NCI-H1048 (cell line): ENCODE measurements around the gene C9orf153.

Experiments
- DNase-seq: peaks from one replicate; lab custom pipeline; 2025; lab: John Stamatoyannopoulos, UW

C9orf153 gene

GRCh38 chr9:86259557-86259956 lies at the start of gene C9orf153:
Gene C9orf153, minus strand, starts transcription at chr9:86259657. Its CDS starts 30,054 bp downstream, at chr9:86229603.
- no peak for DNase-seq

GRCh38 chr9:86308687-86309086 lies 49.2 kb upstream of the C9orf153 start:
- DNase-seq, result no peak

- DNase-seq, result no peak
Measured at GRCh38 chr9:86304236-86304730, 44.8 kb upstream of the C9orf153 start.

- DNase-seq, result no peak
Measured at GRCh38 chr9:86303316-86303975, 44.0 kb upstream of the C9orf153 start.

GRCh38 chr9:86301686-86302085 lies 42.2 kb upstream of the C9orf153 start:
- DNase-seq, result no peak

- DNase-seq, result no peak
Measured at GRCh38 chr9:86300701-86301100, 41.2 kb upstream of the C9orf153 start.

GRCh38 chr9:86298873-86299272 lies 39.4 kb upstream of the C9orf153 start:
- DNase-seq, result no peak

GRCh38 chr9:86290341-86290740 lies 30.9 kb upstream of the C9orf153 start:
- DNase-seq, result peak; percentile 40

GRCh38 chr9:86288499-86289198 lies 29.2 kb upstream of the C9orf153 start:
- DNase-seq, result no peak

GRCh38 chr9:86287013-86287412 lies 27.6 kb upstream of the C9orf153 start:
- DNase-seq, result no peak

- DNase-seq, result no peak
Measured at GRCh38 chr9:86286278-86286677, 26.8 kb upstream of the C9orf153 start.

GRCh38 chr9:86285261-86285660 lies 25.8 kb upstream of the C9orf153 start:
- no peak for DNase-seq

- no peak for DNase-seq
Measured at GRCh38 chr9:86282979-86283535, 23.6 kb upstream of the C9orf153 start.

GRCh38 chr9:86282077-86282978 lies 22.9 kb upstream of the C9orf153 start, which contains the start of gene ISCA1:
Gene ISCA1, minus strand, starts transcription at chr9:86282538. Its CDS starts 80 bp downstream, at chr9:86282458.
- peak; percentile 91 for DNase-seq

GRCh38 chr9:86281593-86282076 lies 22.2 kb upstream of the C9orf153 start:
- DNase-seq, result no peak

- no peak for DNase-seq
Measured at GRCh38 chr9:86280580-86280979, 21.1 kb upstream of the C9orf153 start.

GRCh38 chr9:86279839-86280238 lies 20.4 kb upstream of the C9orf153 start:
- no peak for DNase-seq

GRCh38 chr9:86277072-86277471 lies 17.6 kb upstream of the C9orf153 start:
- DNase-seq, result no peak

- no peak for DNase-seq
Measured at GRCh38 chr9:86275962-86276361, 16.5 kb upstream of the C9orf153 start.

- DNase-seq, result no peak
Measured at GRCh38 chr9:86274821-86275643, 15.6 kb upstream of the C9orf153 start.

GRCh38 chr9:86272221-86272620 lies 12.8 kb upstream of the C9orf153 start:
- DNase-seq, result no peak
